PC-3 (cell line): Measurements from ENCODE around the gene AUTS2. TPM values are rescaled to one million over a fixed set of nuclear protein-coding genes. Genes with fewer than 3 reads are reported as not detected.

Experiments used
- ATAC-seq: fragments of 200-7000 bp; cut with Tn5 transposase; 2 replicates; pipeline ENCODE4 v1.9.1; 2020; ENCODE audit warnings: mild to moderate bottlenecking, moderate library complexity
- BruUV-seq: library from RNA; stranded (reverse); fragments of 400-500 nt; replicated peaks from 2 replicates; lab custom pipeline; 2021; lab: Mats Ljungman, UMichigan
- CTCF ChIA-PET: fragments of 300-600 bp; sonication (Branson Sonifier 250); formaldehyde crosslinking; loops from one replicate; lab custom pipeline; 2022; ENCODE audit warnings: antibody characterized with exemption; lab: Charles Lee
- POLR2A ChIA-PET: fragments of 300-600 bp; sonication (Branson Sonifier 250); formaldehyde crosslinking; loops from one replicate; lab custom pipeline; 2022; ENCODE audit warnings: antibody characterized with exemption; ENCODE audit not compliant: unreplicated experiment; lab: Charles Lee
- DNase-seq: peaks from one replicate; pipeline ENCODE4 v3.0.0-alpha.2; 2015
- H2AFZ ChIP-seq: fragments of 300-600 bp; sonication (generic); 2 replicates; pipeline ENCODE4 v1.6.0; 2016; ENCODE audit warnings: antibody characterized with exemption, low read length
- H3F3A ChIP-seq: fragments of 300-600 bp; sonication (generic); one replicate; pipeline ENCODE4 v1.6.0; 2017; ENCODE audit warnings: antibody characterized with exemption, low read length, control low read depth, mild to moderate bottlenecking; ENCODE audit not compliant: unreplicated experiment
- H3K27ac ChIP-seq: fragments of 300-600 bp; sonication (generic); 2 replicates; pipeline ENCODE4 v1.5.1; 2016; ENCODE audit warnings: mild to moderate bottlenecking, low read length
- H3K27me3 ChIP-seq: fragments of 300-600 bp; sonication (generic); 2 replicates; pipeline ENCODE4 v1.6.1; 2016; ENCODE audit warnings: low read length, mixed read lengths
- H3K36me3 ChIP-seq: fragments of 300-600 bp; sonication (generic); 2 replicates; pipeline ENCODE4 v1.6.1; 2016; ENCODE audit warnings: low read depth, mixed run types, low read length, mixed read lengths
- H3K4me1 ChIP-seq: fragments of 300-600 bp; sonication (generic); 2 replicates; pipeline ENCODE4 v1.5.1; 2016; ENCODE audit warnings: low read length; ENCODE audit not compliant: insufficient read depth
- H3K4me2 ChIP-seq: fragments of 300-600 bp; sonication (generic); 2 replicates; pipeline ENCODE4 v1.6.0; 2016; ENCODE audit warnings: low read length
- H3K4me3 ChIP-seq: fragments of 300-600 bp; sonication (generic); 2 replicates; pipeline ENCODE4 v1.5.1; 2016; ENCODE audit warnings: mild to moderate bottlenecking, low read length, mixed read lengths
- H3K79me2 ChIP-seq: fragments of 300-600 bp; sonication (generic); 2 replicates; pipeline ENCODE4 v1.6.1; 2017; ENCODE audit warnings: low read length, mixed read lengths
- H3K9ac ChIP-seq: fragments of 300-600 bp; sonication (generic); 2 replicates; pipeline ENCODE4 v1.6.0; 2016; ENCODE audit warnings: mild to moderate bottlenecking, low read length
- H3K9me2 ChIP-seq: fragments of 300-600 bp; sonication (generic); replicated peaks from 2 replicates; pipeline ENCODE4 v1.6.1; 2016; ENCODE audit warnings: mixed run types, low read length, mixed read lengths
- H3K9me3 ChIP-seq: fragments of 300-600 bp; sonication (generic); 2 replicates; pipeline ENCODE4 v1.6.1; 2016; ENCODE audit warnings: low read length, mixed read lengths
- H4K20me1 ChIP-seq: fragments of 300-600 bp; sonication (generic); 2 replicates; pipeline ENCODE4 v1.6.1; 2016; ENCODE audit warnings: low read length, mixed read lengths
- CTCF ChIP-seq: fragments of 300-600 bp; sonication (generic); conservative IDR thresholded peaks from 2 replicates; pipeline ENCODE4 v1.5.1; 2017; ENCODE audit warnings: antibody characterized with exemption, low read depth, mild to moderate bottlenecking, low read length
- EZH2 ChIP-seq: fragments of 300-600 bp; sonication (generic); IDR thresholded peaks from one replicate; pipeline ENCODE4 v1.6.1; 2017; ENCODE audit warnings: antibody characterized with exemption, mild to moderate bottlenecking, low read length; ENCODE audit not compliant: unreplicated experiment
- EZH2phosphoT487 ChIP-seq: fragments of 300-600 bp; sonication (generic); IDR thresholded peaks from 2 replicates; pipeline ENCODE4 v1.6.1; 2018; ENCODE audit warnings: mild to moderate bottlenecking, antibody characterized with exemption, low read length, borderline replicate concordance
- intact Hi-C: fragments of 100-400 bp; cut with micrococcal nuclease; formaldehyde crosslinking; loops from 2 replicates; pipeline ENCODE4 v1.9.0; 2023
- total RNA-seq: library from RNA; depleted of rRNA; stranded (reverse); fragments of >200 nt; gene quantifications from 2 replicates; pipeline ENCODE4 v1.2.3, GENCODE V29; 2014

AUTS2 gene
- total RNA-seq, 1 experiment from 2014 or later = not detected

DNA sequence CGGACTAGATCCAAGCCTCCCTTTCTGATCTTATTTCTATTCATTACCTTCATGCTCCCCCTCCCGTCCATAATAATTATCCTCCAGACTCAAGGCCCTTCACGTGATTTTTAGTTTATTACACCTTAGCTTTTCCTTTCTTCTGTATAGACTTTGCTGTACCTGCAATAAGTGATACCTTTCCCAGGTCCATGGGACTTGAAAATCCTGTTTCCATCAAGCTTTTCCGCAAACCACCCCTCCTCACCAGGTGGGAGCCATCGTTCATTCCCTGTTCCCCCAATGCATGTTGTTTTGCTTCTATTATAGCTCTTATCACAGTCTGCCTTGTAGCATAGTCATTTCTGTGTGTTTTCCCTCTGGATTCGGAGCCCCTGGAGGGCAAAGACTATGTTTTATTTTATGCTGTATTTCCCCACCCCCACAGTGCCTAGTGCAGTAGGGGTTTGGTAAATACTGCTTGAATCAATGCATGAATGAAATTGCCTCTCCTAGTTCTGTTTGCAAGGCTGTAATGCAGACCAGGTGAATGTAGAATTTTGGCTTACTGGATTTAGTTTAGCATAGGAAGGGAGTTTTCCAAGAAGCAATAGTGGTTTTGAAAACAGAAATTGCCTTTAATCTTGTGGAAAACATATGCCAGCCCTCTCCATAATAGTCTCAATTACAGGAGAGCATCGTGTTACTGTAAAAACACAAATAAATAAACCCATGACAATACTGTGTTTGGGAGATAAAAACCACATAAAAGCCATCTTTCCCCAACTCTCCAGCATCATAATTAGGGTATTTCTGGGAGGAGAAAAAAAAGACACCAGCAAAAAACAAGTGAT lies 213.4 kb downstream of the AUTS2 start:
- Histone ChIP-seq H3K79me2 (no peaks in the 10 kb centered on the region), H3K27me3 (no peaks in the 10 kb centered on the region), H3K4me3 (no peak overlapping the region), H3K36me3 (no peaks in the 10 kb centered on the region), H3K4me1 (no peaks in the 10 kb centered on the region), H3K9me2 (no peaks in the 10 kb centered on the region), H2AFZ (no peak overlapping the region), H3K4me2 (no peak overlapping the region), H3F3A (no peaks in the 10 kb centered on the region), H3K9me3 (0 out of 2 replicates have a peak, but pooled peaks cover 5% of the 10 kb centered on the region), H3K27ac (no peak overlapping the region), H4K20me1 (no peaks in the 10 kb centered on the region), H3K9ac (no peak overlapping the region)
- ChIA-PET POLR2A (no interaction called here), CTCF (no interaction called here)
- DNase-seq (no peak), ATAC-seq (no peak)
- intact Hi-C loops = no loop called here
- no TSS peak for BruUV-seq
- no peak for TF ChIP-seq EZH2phosphoT487
- no peak for TF ChIP-seq EZH2
- TF ChIP-seq CTCF = no peak

GRCh38 chr7:69812756-69813155 lies 214.5 kb downstream of the AUTS2 start:
- DNase-seq (no peak), ATAC-seq (no peak)
- Histone ChIP-seq H3F3A (no peaks in the 10 kb centered on the region), H3K27me3 (no peaks in the 10 kb centered on the region), H3K4me2 (no peak overlapping the region), H4K20me1 (no peaks in the 10 kb centered on the region), H2AFZ (no peak overlapping the region), H3K4me3 (no peak overlapping the region), H3K9ac (no peak overlapping the region), H3K79me2 (no peaks in the 10 kb centered on the region), H3K4me1 (no peaks in the 10 kb centered on the region), H3K36me3 (no peaks in the 10 kb centered on the region), H3K9me3 (0 out of 2 replicates have a peak, but pooled peaks cover 5% of the 10 kb centered on the region), H3K27ac (no peak overlapping the region), H3K9me2 (no peaks in the 10 kb centered on the region)
- intact Hi-C loops = no loop called here
- no peak for TF ChIP-seq EZH2
- no peak for TF ChIP-seq CTCF
- TF ChIP-seq EZH2phosphoT487 = no peak
- CTCF ChIA-PET = no interaction called here
- POLR2A ChIA-PET = no interaction called here
- no TSS peak for BruUV-seq

- CTCF ChIA-PET = no interaction called here
- POLR2A ChIA-PET = no interaction called here
- Histone ChIP-seq H3K79me2 (no peaks in the 10 kb centered on the region), H3K4me3 (no peak overlapping the region), H2AFZ (no peak overlapping the region), H3K27ac (no peak overlapping the region), H3K9ac (no peak overlapping the region), H3K9me3 (0 out of 2 replicates have a peak, but pooled peaks cover 5% of the 10 kb centered on the region), H3K4me1 (no peaks in the 10 kb centered on the region), H4K20me1 (no peaks in the 10 kb centered on the region), H3K36me3 (no peaks in the 10 kb centered on the region), H3K4me2 (no peak overlapping the region), H3K27me3 (no peaks in the 10 kb centered on the region), H3F3A (no peaks in the 10 kb centered on the region), H3K9me2 (no peaks in the 10 kb centered on the region)
- intact Hi-C loops = no loop called here
- no TSS peak for BruUV-seq
- no peak for DNase-seq
- no peak for TF ChIP-seq EZH2phosphoT487
- no peak for TF ChIP-seq EZH2
- no peak for TF ChIP-seq CTCF
- ATAC-seq = no peak
Observed at GRCh38 chr7:69813637-69814240, 215.5 kb downstream of the AUTS2 start.
